Epithelial cell of proximal tubule (primary cell): ENCODE data around the gene CCDC24. TPM values are rescaled to one million over a fixed set of nuclear protein-coding genes. Genes with fewer than 3 reads are reported as not detected.
A peak's percentile ranks its signal among the peaks of the same experiment; 100 is the strongest.

Source experiments
- DNase-seq: peaks from one replicate; pipeline ENCODE4 v3.0.0-alpha.2; 2011; ENCODE audit warnings: low read depth
- H3K4me3 ChIP-seq: 2 replicates; pipeline ENCODE4 v1.5.1; 2011; ENCODE audit warnings: low read depth, mild to moderate bottlenecking, low read length
- CTCF ChIP-seq: conservative IDR thresholded peaks from 2 replicates; pipeline ENCODE4 v1.5.1; 2012; ENCODE audit warnings: low read depth, mild to moderate bottlenecking, low read length
- total RNA-seq: library from RNA; depleted of rRNA; stranded (reverse); fragments of >200 nt; gene quantifications from 2 replicates; pipeline ENCODE4 v1.2.3, GENCODE V29; 2015

The CCDC24 gene
- total RNA-seq, 1 donor from 2014 or later = 6.6 TPM

DNA sequence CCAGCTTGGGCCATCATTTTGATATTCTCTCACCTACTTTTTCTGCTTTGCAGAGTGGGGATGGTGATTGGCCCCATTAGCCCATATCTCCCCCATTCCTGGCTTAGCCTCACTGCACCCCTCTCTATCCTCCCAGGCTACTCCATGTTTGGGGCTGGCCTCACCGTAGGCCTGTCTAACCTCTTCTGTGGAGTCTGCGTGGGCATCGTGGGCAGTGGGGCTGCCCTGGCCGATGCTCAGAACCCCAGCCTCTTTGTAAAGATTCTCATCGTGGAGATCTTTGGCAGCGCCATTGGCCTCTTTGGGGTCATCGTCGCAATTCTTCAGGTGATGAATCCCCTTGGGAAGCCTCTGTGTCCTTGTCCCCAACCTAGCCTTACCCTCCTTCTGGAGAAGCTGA is 14.5 kb upstream of the CCDC24 start:
- TF ChIP-seq CTCF = no peak
- DNase-seq = no peak
- H3K4me3 ChIP-seq = no peak overlapping the region

GRCh38 chr1:43977376-43978263 is 13.8 kb upstream of the CCDC24 start:
- peak overlapping the region; percentile 3 for H3K4me3 ChIP-seq
- no peak for TF ChIP-seq CTCF
- DNase-seq = no peak

- no peak for TF ChIP-seq CTCF
- no peak for DNase-seq
- peak overlapping the region; percentile 63 for H3K4me3 ChIP-seq
These were observed 13.2 kb upstream of the CCDC24 start for GRCh38 chr1:43978264-43978550.

DNA sequence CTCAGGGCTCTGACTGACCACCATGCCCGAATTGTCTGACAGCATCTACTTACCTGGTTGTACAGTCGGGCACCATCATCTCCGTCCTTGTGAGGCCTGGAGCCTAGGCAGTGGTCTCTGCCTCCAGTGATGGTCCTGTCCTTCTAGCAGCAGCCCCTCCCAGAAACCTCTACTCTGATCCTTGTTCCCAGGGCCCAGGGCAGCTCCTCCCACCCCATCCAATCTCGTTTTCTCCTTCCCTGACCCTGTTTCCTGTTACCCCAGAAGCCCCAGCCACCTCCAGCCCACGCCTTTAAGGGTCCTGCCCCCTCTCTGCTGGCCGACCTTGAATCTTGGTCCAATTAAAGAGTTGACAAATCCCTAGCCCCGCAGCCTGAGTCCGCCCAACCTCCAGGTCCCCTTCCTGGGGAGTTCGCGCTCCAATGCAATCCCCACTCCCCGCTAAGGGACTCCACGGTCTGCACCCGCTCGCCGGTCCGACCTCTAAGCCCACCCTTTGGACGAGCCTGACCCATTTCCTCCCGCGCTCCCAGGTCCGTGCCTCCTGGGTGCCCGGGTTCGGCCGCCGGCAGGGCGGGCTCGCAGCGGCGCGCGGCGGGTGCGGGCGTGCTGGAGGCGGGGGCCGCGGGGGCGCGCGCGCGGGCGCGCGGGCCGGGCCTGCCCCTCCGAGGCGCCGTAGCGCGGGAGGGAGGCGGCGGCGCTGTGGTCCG is 12.7 kb upstream of the CCDC24 start, which contains the start of gene B4GALT2:
TSS of gene B4GALT2 (plus strand) at position 660 of the 710 bp plus-strand sequence. CDS start 1,951 bp downstream, outside the sequence.
- H3K4me3 ChIP-seq = peak within 1 kb of the TSS; percentile 64
- TF ChIP-seq CTCF = no peak
- DNase-seq = no peak

DNA sequence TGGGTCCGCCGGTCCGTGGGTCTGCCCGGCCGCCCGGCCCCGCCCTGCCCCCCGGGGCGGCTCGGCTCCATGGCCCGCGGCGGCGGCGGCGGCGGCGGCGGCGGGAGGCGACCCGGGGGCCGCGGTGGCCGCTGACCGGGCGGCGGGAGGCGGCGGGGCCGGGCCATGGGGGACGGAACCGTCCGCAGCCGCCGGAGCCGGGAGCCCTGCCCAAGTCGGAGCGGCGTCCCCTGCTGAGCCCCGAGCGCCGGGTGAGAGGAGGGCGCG is 12.2 kb upstream of the CCDC24 start:
- no peak for DNase-seq
- peak overlapping the region; percentile 64 for H3K4me3 ChIP-seq
- no peak for TF ChIP-seq CTCF

DNA sequence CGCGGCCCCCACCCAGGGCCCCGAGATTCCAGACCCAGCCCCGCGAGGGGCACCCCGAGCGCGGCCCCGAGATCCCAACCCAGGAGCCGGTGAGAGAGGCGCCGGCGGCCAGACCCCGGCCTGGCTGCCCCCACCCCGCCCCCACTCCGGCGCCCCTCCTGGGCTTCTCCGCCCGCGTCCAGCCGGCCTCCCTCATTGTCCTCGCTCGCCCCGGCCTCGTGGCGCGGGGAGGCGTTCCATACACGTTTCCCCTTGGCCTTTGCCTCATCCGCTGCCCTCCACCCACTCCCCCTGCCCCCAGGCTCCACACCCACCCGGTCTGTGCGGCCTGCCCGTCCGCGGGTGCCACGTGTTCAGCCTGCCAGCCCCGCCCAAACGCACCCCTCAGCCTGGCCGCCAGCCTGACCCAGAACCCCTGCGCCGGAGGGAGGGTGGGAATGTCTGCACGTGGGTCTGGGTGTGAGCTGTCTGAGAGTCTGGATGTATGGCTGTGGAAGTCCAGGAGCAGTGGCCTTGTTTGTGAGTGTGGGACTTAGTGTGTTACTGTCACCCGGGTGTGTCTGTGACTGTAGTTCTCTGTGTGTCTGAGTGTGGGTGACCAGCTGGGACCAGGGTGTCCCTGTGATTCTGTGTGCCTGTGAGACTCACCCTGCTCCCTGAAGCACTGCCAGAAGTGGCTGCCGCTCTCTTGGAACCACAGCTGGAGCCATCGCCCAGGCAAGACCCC is 11.7 kb upstream of the CCDC24 start:
- no peak for TF ChIP-seq CTCF
- H3K4me3 ChIP-seq = peak overlapping the region; percentile 64
- no peak for DNase-seq
